GM04504 (cell line): ENCODE data around the gene SULT1C4.

ENCODE experiments used
- DNase-seq: peaks from one replicate; pipeline ENCODE4 v3.0.0-alpha.2; 2012; ENCODE audit warnings: low read depth

Gene SULT1C4

GRCh38 chr2:108370080-108370479 lies 7.7 kb upstream of the SULT1C4 start:
- DNase-seq = no peak

- no peak for DNase-seq
Measured at GRCh38 chr2:108376774-108377173, 980 bp upstream of the SULT1C4 start.

- no peak for DNase-seq
Measured at GRCh38 chr2:108377401-108377800, 353 bp upstream of the SULT1C4 start.

GRCh38 chr2:108378851-108379250 lies 1.1 kb downstream of the SULT1C4 start:
- no peak for DNase-seq

GRCh38 chr2:108382196-108382595 lies 4.4 kb downstream of the SULT1C4 start:
- no peak for DNase-seq

- no peak for DNase-seq
Measured at GRCh38 chr2:108383146-108383830, 5.5 kb downstream of the SULT1C4 start.

- no peak for DNase-seq
Measured at GRCh38 chr2:108384662-108385393, 7.1 kb downstream of the SULT1C4 start.

GRCh38 chr2:108385411-108386071 lies 7.8 kb downstream of the SULT1C4 start:
- DNase-seq = no peak

GRCh38 chr2:108388045-108388444 lies 10.3 kb downstream of the SULT1C4 start:
- DNase-seq = no peak

GRCh38 chr2:108390340-108390739 lies 12.6 kb downstream of the SULT1C4 start:
- no peak for DNase-seq

GRCh38 chr2:108392029-108392428 lies 14.3 kb downstream of the SULT1C4 start:
- no peak for DNase-seq

GRCh38 chr2:108393197-108393596 lies 15.4 kb downstream of the SULT1C4 start:
- no peak for DNase-seq

- no peak for DNase-seq
Measured at GRCh38 chr2:108395155-108395554, 17.4 kb downstream of the SULT1C4 start.

GRCh38 chr2:108396845-108397244 lies 19.1 kb downstream of the SULT1C4 start:
- peak; percentile 16 for DNase-seq

GRCh38 chr2:108399479-108399878 lies 21.7 kb downstream of the SULT1C4 start:
- no peak for DNase-seq

- DNase-seq = no peak
Measured at GRCh38 chr2:108401800-108402199, 24.0 kb downstream of the SULT1C4 start.

- peak; percentile 53 for DNase-seq
Measured at GRCh38 chr2:108403494-108403893, 25.7 kb downstream of the SULT1C4 start.

GRCh38 chr2:108404784-108405397 lies 27.1 kb downstream of the SULT1C4 start:
- no peak for DNase-seq

- no peak for DNase-seq
Measured at GRCh38 chr2:108407864-108408729, 30.3 kb downstream of the SULT1C4 start.

- peak; percentile 21 for DNase-seq
Measured at GRCh38 chr2:108409768-108410167, 32.0 kb downstream of the SULT1C4 start.

- DNase-seq = peak; percentile 72
Measured at GRCh38 chr2:108412995-108413710, 35.4 kb downstream of the SULT1C4 start.
